ENCODE data around the gene SLIT3.

DNA sequence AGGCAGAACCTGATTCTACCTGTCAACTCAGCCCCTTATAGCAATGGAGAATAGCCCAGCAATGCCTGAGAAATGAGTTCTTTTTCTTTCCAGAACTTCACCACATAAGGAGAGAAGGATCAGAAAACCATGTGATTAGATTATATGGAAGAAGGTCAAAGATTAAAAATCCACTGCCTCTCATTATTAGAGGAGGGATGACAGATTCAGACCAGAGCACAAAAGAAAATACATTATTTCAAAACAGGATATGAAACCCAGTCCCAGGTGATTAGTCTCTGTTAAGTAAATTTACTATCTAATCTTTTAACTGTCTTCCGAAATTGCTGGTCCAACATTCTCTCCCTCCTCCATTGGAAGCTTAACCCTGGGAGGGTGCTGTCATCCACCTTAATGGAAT lies 322.4 kb downstream of the SLIT3 start:
- TF ChIP-seq POLR2A (IDR thresholded peaks at IDR 0.05; ENCODE audit: borderline replicate concordance, extremely low read depth, insufficient read depth, insufficient read length) (no peak), EZH2phosphoT487 (IDR thresholded peaks at IDR 0.05; ENCODE audit: borderline replicate concordance) (no peak), TCF7L2 (IDR thresholded peaks at IDR 0.05; ENCODE audit: borderline replicate concordance, extremely low read depth, insufficient read depth, insufficient read length) (no peak)
- TF ChIP-seq, protein P1, sequence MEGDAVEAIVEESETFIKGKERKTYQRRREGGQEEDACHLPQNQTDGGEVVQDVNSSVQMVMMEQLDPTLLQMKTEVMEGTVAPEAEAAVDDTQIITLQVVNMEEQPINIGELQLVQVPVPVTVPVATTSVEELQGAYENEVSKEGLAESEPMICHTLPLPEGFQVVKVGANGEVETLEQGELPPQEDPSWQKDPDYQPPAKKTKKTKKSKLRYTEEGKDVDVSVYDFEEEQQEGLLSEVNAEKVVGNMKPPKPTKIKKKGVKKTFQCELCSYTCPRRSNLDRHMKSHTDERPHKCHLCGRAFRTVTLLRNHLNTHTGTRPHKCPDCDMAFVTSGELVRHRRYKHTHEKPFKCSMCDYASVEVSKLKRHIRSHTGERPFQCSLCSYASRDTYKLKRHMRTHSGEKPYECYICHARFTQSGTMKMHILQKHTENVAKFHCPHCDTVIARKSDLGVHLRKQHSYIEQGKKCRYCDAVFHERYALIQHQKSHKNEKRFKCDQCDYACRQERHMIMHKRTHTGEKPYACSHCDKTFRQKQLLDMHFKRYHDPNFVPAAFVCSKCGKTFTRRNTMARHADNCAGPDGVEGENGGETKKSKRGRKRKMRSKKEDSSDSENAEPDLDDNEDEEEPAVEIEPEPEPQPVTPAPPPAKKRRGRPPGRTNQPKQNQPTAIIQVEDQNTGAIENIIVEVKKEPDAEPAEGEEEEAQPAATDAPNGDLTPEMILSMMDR (IDR thresholded peaks at IDR 0.05 in 2 of 3, conservative IDR thresholded peaks at IDR 0.05 in 1 of 3; ENCODE audit: borderline replicate concordance in 1 of 3, insufficient read depth in 1 of 3, low read depth in 2 of 3, low read length in 2 of 3): no peak

Measured in HCT116 (cell line).